Dendritic cell treated with granulocyte-macrophage colony-stimulating factor and Interleukin-4, amounts not matched to agents 40 ng/mL and 50 ng/mL, for 4 days (primary cell): Measurements from ENCODE around the gene SUGCT.
"Not testable (repeated sequence)": the region's sequence is repeated elsewhere in the genome, so short reads cannot be mapped to it uniquely, and the experiment has no call there.

Source experiments
- H3K27ac Mint-ChIP-seq: one replicate; pipeline ENCODE4 v1.8.0; 2022; ENCODE audit warnings: mild to moderate bottlenecking, mixed read lengths
- H3K27me3 Mint-ChIP-seq: one replicate; pipeline ENCODE4 v1.8.0; 2022; ENCODE audit warnings: mild to moderate bottlenecking, mixed read lengths
- H3K36me3 Mint-ChIP-seq: one replicate; pipeline ENCODE4 v1.8.0; 2022; ENCODE audit warnings: low read depth, mixed read lengths
- H3K4me1 Mint-ChIP-seq: one replicate; pipeline ENCODE4 v1.8.0; 2022; ENCODE audit warnings: low read depth, mixed read lengths
- H3K4me3 Mint-ChIP-seq: one replicate; pipeline ENCODE4 v1.8.0; 2022; ENCODE audit warnings: mild to moderate bottlenecking, moderate library complexity, mixed read lengths
- H3K9me3 Mint-ChIP-seq: one replicate; pipeline ENCODE4 v1.8.0; 2022; ENCODE audit warnings: mixed read lengths
- intact Hi-C: fragments of 100-400 bp; cut with micrococcal nuclease; formaldehyde crosslinking; loops from one replicate; pipeline ENCODE4 v1.15.0; 2022

SUGCT gene

GRCh38 chr7:40650903-40651302 lies 516.1 kb downstream of the SUGCT start:
- H3K4me1 Mint-ChIP-seq, H3K27ac Mint-ChIP-seq, H3K27me3 Mint-ChIP-seq, intact Hi-C loops, H3K4me3 Mint-ChIP-seq, H3K9me3 Mint-ChIP-seq, H3K36me3 Mint-ChIP-seq: not testable (repeated sequence)

GRCh38 chr7:40654171-40654570 lies 519.4 kb downstream of the SUGCT start:
- Mint-ChIP-seq H3K4me3 (no peak overlapping the region), H3K27ac (no peak overlapping the region), H3K36me3 (no peaks in the 10 kb centered on the region), H3K27me3 (no peaks in the 10 kb centered on the region), H3K9me3 (no peaks in the 10 kb centered on the region), H3K4me1 (no peaks in the 10 kb centered on the region)
- intact Hi-C loops, result no loop called here

GRCh38 chr7:40655426-40655825 lies 520.6 kb downstream of the SUGCT start:
- H3K4me1 Mint-ChIP-seq, result no peaks in the 10 kb centered on the region
- no peaks in the 10 kb centered on the region for H3K27me3 Mint-ChIP-seq
- H3K4me3 Mint-ChIP-seq, result no peak overlapping the region
- H3K9me3 Mint-ChIP-seq, result no peaks in the 10 kb centered on the region
- H3K36me3 Mint-ChIP-seq, result no peaks in the 10 kb centered on the region
- intact Hi-C loops, result no loop called here
- H3K27ac Mint-ChIP-seq, result no peak overlapping the region

GRCh38 chr7:40656349-40656748 lies 521.5 kb downstream of the SUGCT start:
- Mint-ChIP-seq H3K27me3 (no peaks in the 10 kb centered on the region), H3K4me3 (no peak overlapping the region)
- intact Hi-C loops, result no loop called here

GRCh38 chr7:40658729-40659128 lies 523.9 kb downstream of the SUGCT start:
- intact Hi-C loops, result no loop called here
- no peaks in the 10 kb centered on the region for H3K27me3 Mint-ChIP-seq
- no peaks in the 10 kb centered on the region for H3K36me3 Mint-ChIP-seq
- no peaks in the 10 kb centered on the region for H3K4me1 Mint-ChIP-seq
- H3K27ac Mint-ChIP-seq, result no peak overlapping the region
- no peak overlapping the region for H3K4me3 Mint-ChIP-seq
- H3K9me3 Mint-ChIP-seq, result no peaks in the 10 kb centered on the region

More at GRCh38 chr7:40656349-40656748, 521.5 kb downstream of the SUGCT start:
- Mint-ChIP-seq H3K36me3 (no peaks in the 10 kb centered on the region), H3K4me1 (no peaks in the 10 kb centered on the region), H3K9me3 (no peaks in the 10 kb centered on the region), H3K27ac (no peak overlapping the region)

- Mint-ChIP-seq H3K4me3 (no peak overlapping the region), H3K4me1 (no peaks in the 10 kb centered on the region), H3K9me3 (no peaks in the 10 kb centered on the region), H3K27ac (no peak overlapping the region), H3K36me3 (no peaks in the 10 kb centered on the region), H3K27me3 (no peaks in the 10 kb centered on the region)
- intact Hi-C loops, result no loop called here
These were observed 524.4 kb downstream of the SUGCT start for GRCh38 chr7:40659231-40659630.

GRCh38 chr7:40673285-40673684 lies 538.5 kb downstream of the SUGCT start:
- intact Hi-C loops, result no loop called here
- Mint-ChIP-seq H3K36me3 (no peaks in the 10 kb centered on the region), H3K27ac (no peak overlapping the region)

GRCh38 chr7:40674316-40674715 lies 539.5 kb downstream of the SUGCT start:
- no peaks in the 10 kb centered on the region for H3K27me3 Mint-ChIP-seq
- no peak overlapping the region for H3K4me3 Mint-ChIP-seq
- no peaks in the 10 kb centered on the region for H3K9me3 Mint-ChIP-seq
- no peaks in the 10 kb centered on the region for H3K36me3 Mint-ChIP-seq
- peaks cover 5% of the 10 kb centered on the region for H3K4me1 Mint-ChIP-seq
- H3K27ac Mint-ChIP-seq, result no peak overlapping the region
- intact Hi-C loops, result no loop called here

More at GRCh38 chr7:40673285-40673684, 538.5 kb downstream of the SUGCT start:
- Mint-ChIP-seq H3K4me3 (no peak overlapping the region), H3K27me3 (no peaks in the 10 kb centered on the region), H3K4me1 (peaks cover 5% of the 10 kb centered on the region), H3K9me3 (no peaks in the 10 kb centered on the region)

- no peaks in the 10 kb centered on the region for H3K27me3 Mint-ChIP-seq
- H3K4me1 Mint-ChIP-seq, result peaks cover 5% of the 10 kb centered on the region
- no peaks in the 10 kb centered on the region for H3K36me3 Mint-ChIP-seq
- intact Hi-C loops, result no loop called here
- H3K4me3 Mint-ChIP-seq, result no peak overlapping the region
- no peaks in the 10 kb centered on the region for H3K9me3 Mint-ChIP-seq
- H3K27ac Mint-ChIP-seq, result no peak overlapping the region
These were observed 540.9 kb downstream of the SUGCT start for GRCh38 chr7:40675741-40676140.

- no peak overlapping the region for H3K4me3 Mint-ChIP-seq
- no peaks in the 10 kb centered on the region for H3K9me3 Mint-ChIP-seq
- intact Hi-C loops, result no loop called here
- no peaks in the 10 kb centered on the region for H3K27me3 Mint-ChIP-seq
- H3K36me3 Mint-ChIP-seq, result no peaks in the 10 kb centered on the region
- no peak overlapping the region for H3K27ac Mint-ChIP-seq
- peaks cover 5% of the 10 kb centered on the region for H3K4me1 Mint-ChIP-seq
These were observed 541.4 kb downstream of the SUGCT start for GRCh38 chr7:40676221-40676620.

GRCh38 chr7:40680657-40681056 lies 545.9 kb downstream of the SUGCT start:
- no peaks in the 10 kb centered on the region for H3K36me3 Mint-ChIP-seq
- intact Hi-C loops, result no loop called here
- no peak overlapping the region for H3K4me3 Mint-ChIP-seq
- H3K9me3 Mint-ChIP-seq, result no peaks in the 10 kb centered on the region
- no peaks in the 10 kb centered on the region for H3K4me1 Mint-ChIP-seq
- H3K27me3 Mint-ChIP-seq, result no peaks in the 10 kb centered on the region
- no peak overlapping the region for H3K27ac Mint-ChIP-seq

- intact Hi-C loops, result no loop called here
- no peaks in the 10 kb centered on the region for H3K27me3 Mint-ChIP-seq
These were observed 547.9 kb downstream of the SUGCT start for GRCh38 chr7:40682696-40683095.

GRCh38 chr7:40694026-40694809 lies 559.4 kb downstream of the SUGCT start:
- no peak overlapping the region for H3K4me3 Mint-ChIP-seq
- no peak overlapping the region for H3K27ac Mint-ChIP-seq

More at GRCh38 chr7:40682696-40683095, 547.9 kb downstream of the SUGCT start:
- Mint-ChIP-seq H3K9me3 (no peaks in the 10 kb centered on the region), H3K36me3 (no peaks in the 10 kb centered on the region), H3K4me1 (no peaks in the 10 kb centered on the region), H3K27ac (no peak overlapping the region), H3K4me3 (no peak overlapping the region)

GRCh38 chr7:40694991-40695390 lies 560.2 kb downstream of the SUGCT start:
- Mint-ChIP-seq H3K9me3 (no peaks in the 10 kb centered on the region), H3K36me3 (no peaks in the 10 kb centered on the region), H3K27me3 (no peaks in the 10 kb centered on the region), H3K4me3 (no peak overlapping the region), H3K27ac (no peak overlapping the region), H3K4me1 (no peaks in the 10 kb centered on the region)
- intact Hi-C loops, result no loop called here

More at GRCh38 chr7:40694026-40694809, 559.4 kb downstream of the SUGCT start:
- no peaks in the 10 kb centered on the region for H3K4me1 Mint-ChIP-seq
- no peaks in the 10 kb centered on the region for H3K36me3 Mint-ChIP-seq
- no peaks in the 10 kb centered on the region for H3K9me3 Mint-ChIP-seq
- intact Hi-C loops, result no loop called here
- no peaks in the 10 kb centered on the region for H3K27me3 Mint-ChIP-seq

GRCh38 chr7:40697653-40698052 lies 562.8 kb downstream of the SUGCT start:
- H3K36me3 Mint-ChIP-seq, result no peaks in the 10 kb centered on the region
- no peaks in the 10 kb centered on the region for H3K9me3 Mint-ChIP-seq
- intact Hi-C loops, result no loop called here
- no peaks in the 10 kb centered on the region for H3K27me3 Mint-ChIP-seq
- no peak overlapping the region for H3K4me3 Mint-ChIP-seq
- no peak overlapping the region for H3K27ac Mint-ChIP-seq
- no peaks in the 10 kb centered on the region for H3K4me1 Mint-ChIP-seq
